K562 (cell line): ENCODE measurements around the gene PIP5KL1. TPM values are rescaled to one million over a fixed set of nuclear protein-coding genes. Genes with fewer than 3 reads are reported as not detected.

Source experiments
- ATAC-seq: fragments of 200-7000 bp; cut with Tn5 transposase; 3 replicates; pipeline ENCODE4 v1.9.1; 2020; ENCODE audit warnings: moderate library complexity
- BruUV-seq: library from RNA; stranded (reverse); fragments of 400-500 nt; replicated peaks from 2 replicates; lab custom pipeline; 2021; lab: Mats Ljungman, UMichigan
- CTCF ChIA-PET: fragments of 300-600 bp; formaldehyde crosslinking; extraction: SDS; loops from one replicate; lab custom pipeline; 2021; ENCODE audit warnings: low intra/inter-chr PET ratio; lab: Yijun Ruan, JAX
- POLR2A ChIA-PET: fragments of 300-600, 350-650 bp; sonication (Branson Sonifier 250); formaldehyde crosslinking; extraction: SDS; loops from one replicate; lab custom pipeline; 2021; ENCODE audit warnings: antibody characterized with exemption, inconsistent platforms; lab: Yijun Ruan, JAX
- DNase-seq, 4 experiments: peaks; one replicate each; pipeline versions ENCODE4 v3.0.0 to v3.0.0-alpha.2; 2011 to 2018; ENCODE audit warnings: low spot score in 3 of 4, mixed read lengths in 3 of 4; ENCODE audit errors: extremely low read depth in 1 of 4
- FAIRE-seq: peaks from 2 replicates; lab custom pipeline; 2011; peaks lifted over from hg19 to GRCh38; lab: Jason Lieb, UNC
- H2AFZ ChIP-seq: 2 replicates; pipeline ENCODE4 v1.6.0; 2011; ENCODE audit warnings: low read depth, low read length, control low read depth, inconsistent platforms
- H3K27ac ChIP-seq: fragments of 200-600 bp; 3 replicates; pipeline ENCODE4 v1.8.0; 2011; ENCODE audit warnings: low read depth, mild to moderate bottlenecking, control low read depth, inconsistent platforms, low read length, moderate library complexity, mixed read lengths; ENCODE audit errors: extremely low read depth
- H3K27me3 ChIP-seq, 2 experiments: fragments of 300-600 bp in 1 of 2; 2 replicates in 1 of 2; 3 replicates in 1 of 2; pipeline versions ENCODE4 v1.6.0 to v1.8.0; 2011; ENCODE audit warnings: inconsistent platforms in 2 of 2, low read length in 2 of 2, mild to moderate bottlenecking in 1 of 2, mixed read lengths in 1 of 2, moderate library complexity in 1 of 2; ENCODE audit not compliant: control insufficient read depth in 2 of 2, insufficient read depth in 2 of 2
- H3K36me3 ChIP-seq: fragments of 300-600 bp; 3 replicates; pipeline ENCODE4 v1.8.0; 2011; ENCODE audit warnings: mild to moderate bottlenecking, low read length, inconsistent platforms; ENCODE audit not compliant: control insufficient read depth, insufficient read depth
- H3K4me1 ChIP-seq, 2 experiments: fragments of 200-600 bp in 1 of 2; replicated peaks in 1 of 2; 2 replicates in 1 of 2; 3 replicates in 1 of 2; pipeline versions ENCODE4 v1.5.1 to v1.8.0; 2011; ENCODE audit warnings: inconsistent platforms in 2 of 2, low read length in 2 of 2, mild to moderate bottlenecking in 1 of 2, mixed read lengths in 1 of 2, moderate library complexity in 1 of 2; ENCODE audit not compliant: control insufficient read depth in 2 of 2, insufficient read depth in 2 of 2
- H3K4me2 ChIP-seq: 2 replicates; pipeline ENCODE4 v1.6.1; 2011; ENCODE audit warnings: low read length, control low read depth, inconsistent platforms, mixed read lengths; ENCODE audit not compliant: insufficient read depth
- H3K4me3 ChIP-seq: fragments of 200-600 bp; sonication (generic), shearing (Covaris generic); 2 replicates; pipeline ENCODE4 v1.5.1; 2016; ENCODE audit warnings: control low read depth, inconsistent platforms
- H3K79me2 ChIP-seq: fragments of 200-600 bp; 3 replicates; pipeline ENCODE4 v1.8.0; 2011; ENCODE audit warnings: low read length, inconsistent platforms; ENCODE audit not compliant: control insufficient read depth, insufficient read depth
- H3K9ac ChIP-seq, 2 experiments: 2 replicates each; pipeline versions ENCODE4 v1.6.0 to v1.6.1; 2011; ENCODE audit warnings: low read depth in 2 of 2, low read length in 2 of 2, control low read depth in 1 of 2, inconsistent platforms in 1 of 2, mild to moderate bottlenecking in 1 of 2, mixed read lengths in 1 of 2; ENCODE audit not compliant: insufficient read depth in 1 of 2
- H3K9me1 ChIP-seq: one replicate; pipeline ENCODE4 v1.6.0; 2011; ENCODE audit warnings: inconsistent platforms, mild to moderate bottlenecking, low read length, moderate library complexity; ENCODE audit not compliant: control insufficient read depth, insufficient read depth
- H3K9me3 ChIP-seq: replicated peaks from 2 replicates; pipeline ENCODE4 v1.5.1; 2011; ENCODE audit warnings: low read depth, low read length, inconsistent platforms; ENCODE audit not compliant: control insufficient read depth, insufficient read depth
- H4K20me1 ChIP-seq: replicated peaks from 2 replicates; pipeline ENCODE4 v1.6.1; 2011; ENCODE audit warnings: low read length, inconsistent platforms, mixed read lengths; ENCODE audit not compliant: control insufficient read depth, insufficient read depth
- CBX1 ChIP-seq: sonication (generic); IDR thresholded peaks from 2 replicates; pipeline ENCODE4 v1.6.1; 2016; ENCODE audit warnings: antibody characterized with exemption, low read depth, mild to moderate bottlenecking
- ESRRA ChIP-seq: fragments of 450-650 bp; IDR thresholded peaks from 2 replicates; pipeline ENCODE4 v1.6.1; 2014; ENCODE audit warnings: low read depth, mild to moderate bottlenecking, moderate library complexity, borderline replicate concordance
- MEF2A ChIP-seq: IDR thresholded peaks from 2 replicates; pipeline ENCODE4 v1.6.1; 2011; ENCODE audit warnings: low read depth, mild to moderate bottlenecking, low read length, moderate library complexity; ENCODE audit not compliant: control insufficient read depth
- MEF2D ChIP-seq: conservative IDR thresholded peaks from 2 replicates; pipeline ENCODE4 v1.6.1; 2016; ENCODE audit warnings: low read depth, missing genetic modification characterization, missing compliant biosample characterization
- NFRKB ChIP-seq: fragments of 450-650 bp; IDR thresholded peaks from 2 replicates; pipeline ENCODE4 v1.6.1; 2016; ENCODE audit warnings: low read depth
- RBM15 ChIP-seq: fragments of 200-400 bp; formaldehyde crosslinking; IDR thresholded peaks from 2 replicates; pipeline ENCODE4 v1.6.1; 2018; ENCODE audit warnings: mild to moderate bottlenecking, low read length, moderate library complexity; ENCODE audit not compliant: insufficient read depth
- RFX1 ChIP-seq: fragments of 450-650 bp; IDR thresholded peaks from 2 replicates; pipeline ENCODE4 v1.6.1; 2016; ENCODE audit warnings: mild to moderate bottlenecking, moderate library complexity
- SIX5 ChIP-seq, 2 experiments: IDR thresholded peaks; 2 replicates each; pipeline ENCODE4 v1.6.1; 2011; ENCODE audit warnings: low read length in 2 of 2, borderline replicate concordance in 1 of 2, low read depth in 1 of 2, mild to moderate bottlenecking in 1 of 2, moderate library complexity in 1 of 2; ENCODE audit not compliant: insufficient read depth in 1 of 2
- TAF7 ChIP-seq: fragments of 450-650 bp; IDR thresholded peaks from 2 replicates; pipeline ENCODE4 v1.6.1; 2016; ENCODE audit warnings: missing genetic modification characterization, missing compliant biosample characterization
- ZNF165 ChIP-seq: fragments of 250-450 bp; sonication (Bioruptor Pico); IDR thresholded peaks from 2 replicates; pipeline ENCODE4 v1.4.0; 2020; ENCODE audit warnings: borderline replicate concordance
- ZNF280B ChIP-seq: fragments of 250-450 bp; sonication (Bioruptor Pico); IDR thresholded peaks from 2 replicates; pipeline ENCODE4 v1.5.1; 2021; ENCODE audit warnings: mild to moderate bottlenecking
- ZNF668 ChIP-seq: fragments of 250-450 bp; sonication (Bioruptor Pico); IDR thresholded peaks from 2 replicates; pipeline ENCODE4 v1.8.0; 2022; ENCODE audit warnings: mild to moderate bottlenecking, inconsistent platforms
- ZNF75A ChIP-seq: fragments of 450-650 bp; formaldehyde crosslinking; IDR thresholded peaks from 2 replicates; pipeline ENCODE4 v1.4.0; 2020; ENCODE audit warnings: mild to moderate bottlenecking
- WGBS: fragments of 100-300 bp; shearing (Covaris generic); methylation state at CpG from one replicate; pipeline ENCODE4 v1.1.6; 2016; ENCODE audit warnings: low coverage, mixed read lengths; ENCODE audit not compliant: insufficient coverage; ENCODE audit errors: missing lambda C conversion rate; 5-methylcytosine and 5-hydroxymethylcytosine counted together
- in situ Hi-C: fragments of 300-500 bp; cut with MboI; formaldehyde crosslinking; loops from 4 replicates; pipeline ENCODE4 v1.15.0; 2018; ENCODE audit warnings: inconsistent platforms, mixed read lengths
- intact Hi-C: fragments of 100-400 bp; cut with micrococcal nuclease; formaldehyde crosslinking; loops from 2 replicates; pipeline ENCODE4 v1.14.2; 2022
- polyA plus RNA-seq, 8 experiments: library from polyadenylated mRNA; depleted of rRNA in 4 of 8; stranded (reverse) in 5 of 8; unstranded in 3 of 8; fragments of >200 nt; fragmentation: Nextera tagmentation in 2 of 8; fragmentation: Illumina TruSeq in 1 of 8; extraction: Ambion mirVana in 2 of 8; extraction: Trizol in 1 of 8; gene quantifications; 2 replicates each; pipeline versions ENCODE4 v1.2.1 to v1.2.3, GENCODE V29; 2011 to 2014; ENCODE audit warnings: inconsistent platforms in 1 of 8, missing spikeins in 1 of 8
- total RNA-seq, 7 experiments: library from RNA; depleted of rRNA in 6 of 7; stranded (reverse); fragments of >200 nt in 6 of 7; fragmentation: Illumina TruSeq in 2 of 7; extraction: Trizol in 2 of 7; gene quantifications; 2 replicates each; pipeline versions ENCODE4 v1.2.1 to v1.2.3, GENCODE V29; 2011 to 2021; ENCODE audit warnings: low replicate concordance in 1 of 7
- TF ChIP-seq, protein P1 (sequence below), 2 experiments: fragments of 450-650 bp; formaldehyde crosslinking in 1 of 2; IDR thresholded peaks; 2 replicates each; pipeline versions ENCODE4 v1.4.0 to v1.6.1; 2014 to 2020; ENCODE audit warnings: mild to moderate bottlenecking in 2 of 2, borderline replicate concordance in 1 of 2, low read depth in 1 of 2

PIP5KL1 gene
- total and polyA plus RNA-seq, 9 of the 15 experiments (the other 6 are each of a cell fraction or from before 2014, with no cell fraction given) = 0.18 to 4.8 (median 1.2) TPM

GRCh38 chr9:127892831-127893230 is 37.7 kb downstream of the PIP5KL1 start:
- Histone ChIP-seq H4K20me1 (no peaks in the 10 kb centered on the region), H3K4me3 (no peak overlapping the region), H3K4me2 (no peak overlapping the region), H2AFZ (no peak overlapping the region), H3K27ac (no peak overlapping the region), H3K79me2 (peaks cover 13% of the 10 kb centered on the region), H3K9ac (no peak overlapping the region), H3K36me3 (peaks cover 79% of the 10 kb centered on the region), H3K9me1 (no peaks in the 10 kb centered on the region), H3K4me1 (peaks cover 0 to 23% of the 10 kb centered on the region in 2 experiments; a peak in 4 of 5 replicates), H3K9me3 (peaks cover 4% of the 10 kb centered on the region), H3K27me3 (no peaks in the 10 kb centered on the region)
- no peak for DNase-seq
- ChIA-PET CTCF (no interaction called here), POLR2A (interaction anchor here (0.6 to 1.1 kb wide), 2 partner anchors 8 to 48 kb away, joined by 3 read pairs; no protein-coding TSS in a partner anchor)
- no peak for FAIRE-seq
- ATAC-seq = no peak
- in situ Hi-C loops = no loop called here
- 91% methylated on average over 6 of the region's 6 CpGs for WGBS
- no TSS peak for BruUV-seq
- intact Hi-C loops = no loop called here
- no peak for TF ChIP-seq MEF2A
- TF ChIP-seq, protein P1, sequence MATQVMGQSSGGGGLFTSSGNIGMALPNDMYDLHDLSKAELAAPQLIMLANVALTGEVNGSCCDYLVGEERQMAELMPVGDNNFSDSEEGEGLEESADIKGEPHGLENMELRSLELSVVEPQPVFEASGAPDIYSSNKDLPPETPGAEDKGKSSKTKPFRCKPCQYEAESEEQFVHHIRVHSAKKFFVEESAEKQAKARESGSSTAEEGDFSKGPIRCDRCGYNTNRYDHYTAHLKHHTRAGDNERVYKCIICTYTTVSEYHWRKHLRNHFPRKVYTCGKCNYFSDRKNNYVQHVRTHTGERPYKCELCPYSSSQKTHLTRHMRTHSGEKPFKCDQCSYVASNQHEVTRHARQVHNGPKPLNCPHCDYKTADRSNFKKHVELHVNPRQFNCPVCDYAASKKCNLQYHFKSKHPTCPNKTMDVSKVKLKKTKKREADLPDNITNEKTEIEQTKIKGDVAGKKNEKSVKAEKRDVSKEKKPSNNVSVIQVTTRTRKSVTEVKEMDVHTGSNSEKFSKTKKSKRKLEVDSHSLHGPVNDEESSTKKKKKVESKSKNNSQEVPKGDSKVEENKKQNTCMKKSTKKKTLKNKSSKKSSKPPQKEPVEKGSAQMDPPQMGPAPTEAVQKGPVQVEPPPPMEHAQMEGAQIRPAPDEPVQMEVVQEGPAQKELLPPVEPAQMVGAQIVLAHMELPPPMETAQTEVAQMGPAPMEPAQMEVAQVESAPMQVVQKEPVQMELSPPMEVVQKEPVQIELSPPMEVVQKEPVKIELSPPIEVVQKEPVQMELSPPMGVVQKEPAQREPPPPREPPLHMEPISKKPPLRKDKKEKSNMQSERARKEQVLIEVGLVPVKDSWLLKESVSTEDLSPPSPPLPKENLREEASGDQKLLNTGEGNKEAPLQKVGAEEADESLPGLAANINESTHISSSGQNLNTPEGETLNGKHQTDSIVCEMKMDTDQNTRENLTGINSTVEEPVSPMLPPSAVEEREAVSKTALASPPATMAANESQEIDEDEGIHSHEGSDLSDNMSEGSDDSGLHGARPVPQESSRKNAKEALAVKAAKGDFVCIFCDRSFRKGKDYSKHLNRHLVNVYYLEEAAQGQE (IDR thresholded peaks at IDR 0.05; ENCODE audit: borderline replicate concordance) = no peak
- TF ChIP-seq, protein P1 (CRISPR knock-in tag; IDR thresholded peaks at IDR 0.05; ENCODE audit: low read depth) = no peak
- no peak for TF ChIP-seq ZNF280B (CRISPR knock-in tag)
- no peak for TF ChIP-seq ESRRA
- no peak for TF ChIP-seq SIX5 (IDR thresholded peaks at IDR 0.05; ENCODE audit: borderline replicate concordance in 1 of 2, insufficient read depth in 1 of 2, low read depth in 1 of 2, low read length in 2 of 2)
- no peak for TF ChIP-seq ZNF668 (CRISPR knock-in tag)
- TF ChIP-seq TAF7 (tag) = no peak
- no peak for TF ChIP-seq RBM15
- TF ChIP-seq RFX1 = no peak
- TF ChIP-seq NFRKB = no peak
- no peak for TF ChIP-seq ZNF165 (CRISPR knock-in tag)
- no peak for TF ChIP-seq MEF2D (tag)
- no peak for TF ChIP-seq ZNF75A (CRISPR knock-in tag)
- TF ChIP-seq CBX1 = peak; percentile 93
